Measurements from ENCODE around the gene PACS1. TPM values are rescaled to one million over a fixed set of nuclear protein-coding genes. Genes with fewer than 3 reads are reported as not detected.

Gene PACS1
- polyA plus RNA-seq, 1 donor (not counting 4 experiments of a cell fraction or from before 2014, with no cell fraction given) = 14.9 TPM

DNA sequence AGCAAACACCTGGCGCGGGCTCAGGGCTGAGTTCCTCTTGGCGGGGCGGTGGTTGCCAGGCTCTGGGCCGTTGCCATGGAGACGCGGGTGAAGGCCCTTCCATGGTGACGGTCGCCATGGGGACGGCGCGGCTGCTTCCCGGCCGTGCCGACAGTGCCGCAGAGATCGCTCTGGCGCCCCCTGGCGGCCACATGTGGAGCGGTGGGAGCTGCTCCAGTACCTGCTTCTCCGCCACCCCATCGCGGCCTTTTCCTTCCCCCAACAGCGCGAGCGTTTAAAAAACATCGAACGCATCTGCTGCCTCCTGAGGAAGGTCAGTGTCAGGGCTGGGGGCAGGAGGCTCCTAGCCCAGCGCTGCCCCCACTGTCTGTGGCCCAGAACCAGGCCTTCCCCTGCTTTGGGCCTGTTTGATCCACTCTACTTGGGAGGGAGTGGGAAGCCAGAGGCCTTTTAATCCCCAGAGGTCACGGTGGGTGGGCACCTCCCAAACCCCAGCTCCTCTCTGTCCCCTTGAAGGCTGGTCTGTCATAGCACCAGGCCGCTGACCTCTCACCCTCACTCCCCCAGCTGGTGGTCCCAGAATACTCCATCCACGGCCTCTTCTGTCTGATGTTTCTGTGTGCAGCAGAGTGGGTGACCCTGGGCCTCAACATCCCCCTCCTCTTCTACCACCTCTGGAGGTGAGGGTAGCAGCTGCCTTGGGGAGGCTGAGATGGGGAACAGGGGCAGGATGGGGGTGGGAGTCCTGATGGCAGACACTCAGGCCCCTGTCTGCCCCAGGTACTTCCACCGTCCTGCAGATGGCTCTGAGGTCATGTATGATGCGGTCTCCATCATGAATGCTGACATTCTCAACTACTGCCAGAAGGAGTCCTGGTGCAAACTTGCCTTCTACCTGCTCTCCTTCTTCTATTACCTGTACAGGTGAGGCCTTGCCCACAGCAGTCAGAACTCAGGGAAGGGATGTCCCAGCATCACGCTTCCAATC lies 212.7 kb downstream of the PACS1 start:
- H3K9me1 ChIP-seq (ENCODE audit: control insufficient read depth, extremely low read depth, insufficient read depth, low read length) = no peaks in the 10 kb centered on the region
- H3K79me2 ChIP-seq (ENCODE audit: control insufficient read depth, insufficient read depth, low read length) = peaks cover 18% of the 10 kb centered on the region
- peaks cover 6% of the 10 kb centered on the region for H4K20me1 ChIP-seq (ENCODE audit: control insufficient read depth, extremely low read depth, insufficient read depth, low read length)
- peak; percentile 69 for DNase-seq (ENCODE audit: low read depth, low spot score)
- no peak overlapping the region for H3K9ac ChIP-seq (ENCODE audit: control insufficient read depth, extremely low read depth, insufficient read depth, low read length)
- dilution Hi-C loops (cut with MboI; ENCODE audit: extremely low pct_ligation_motif_present, low sequenced_read_pairs) = no loop called here
- TF ChIP-seq EZH2 (IDR thresholded peaks at IDR 0.05; ENCODE audit: low read length) = no peak
- TF ChIP-seq CTCF (optimal IDR thresholded peaks at IDR 0.05 in 1 of 3, IDR thresholded peaks at IDR 0.05 in 1 of 3, conservative IDR thresholded peaks at IDR 0.05 in 1 of 3; ENCODE audit: extremely low read depth in 1 of 3, insufficient read depth in 2 of 3, low read length in 3 of 3) = peak; percentile 87 to 98 (median 97)
- FAIRE-seq = peak; percentile 53
- H2AFZ ChIP-seq (ENCODE audit: control insufficient read depth, low read length) = no peak overlapping the region
- no peaks in the 10 kb centered on the region for H3K9me3 ChIP-seq (ENCODE audit: control insufficient read depth, low read depth, low read length)
- no peak overlapping the region for H3K4me3 ChIP-seq (ENCODE audit: control insufficient read depth in 2 of 3, extremely low read depth in 1 of 3, insufficient read depth in 2 of 3, low read depth in 1 of 3, low read length in 3 of 3)
- no peak overlapping the region for H3K27ac ChIP-seq (ENCODE audit: control insufficient read depth, insufficient read depth, low read length)
- H3K4me1 ChIP-seq (ENCODE audit: control insufficient read depth, extremely low read depth, insufficient read depth, low read length) = peaks cover 3% of the 10 kb centered on the region
- H3K4me2 ChIP-seq (ENCODE audit: control insufficient read depth, extremely low read depth, insufficient read depth, low read depth, low read length) = no peak overlapping the region
- H3K27me3 ChIP-seq (ENCODE audit: control insufficient read depth, extremely low read depth, insufficient read depth, low read length) = no peaks in the 10 kb centered on the region
- peaks cover 9 to 13% of the 10 kb centered on the region in 2 experiments for H3K36me3 ChIP-seq (ENCODE audit: control insufficient read depth in 2 of 2, extremely low read depth in 1 of 2, insufficient read depth in 2 of 2, low read length in 2 of 2)

DNA sequence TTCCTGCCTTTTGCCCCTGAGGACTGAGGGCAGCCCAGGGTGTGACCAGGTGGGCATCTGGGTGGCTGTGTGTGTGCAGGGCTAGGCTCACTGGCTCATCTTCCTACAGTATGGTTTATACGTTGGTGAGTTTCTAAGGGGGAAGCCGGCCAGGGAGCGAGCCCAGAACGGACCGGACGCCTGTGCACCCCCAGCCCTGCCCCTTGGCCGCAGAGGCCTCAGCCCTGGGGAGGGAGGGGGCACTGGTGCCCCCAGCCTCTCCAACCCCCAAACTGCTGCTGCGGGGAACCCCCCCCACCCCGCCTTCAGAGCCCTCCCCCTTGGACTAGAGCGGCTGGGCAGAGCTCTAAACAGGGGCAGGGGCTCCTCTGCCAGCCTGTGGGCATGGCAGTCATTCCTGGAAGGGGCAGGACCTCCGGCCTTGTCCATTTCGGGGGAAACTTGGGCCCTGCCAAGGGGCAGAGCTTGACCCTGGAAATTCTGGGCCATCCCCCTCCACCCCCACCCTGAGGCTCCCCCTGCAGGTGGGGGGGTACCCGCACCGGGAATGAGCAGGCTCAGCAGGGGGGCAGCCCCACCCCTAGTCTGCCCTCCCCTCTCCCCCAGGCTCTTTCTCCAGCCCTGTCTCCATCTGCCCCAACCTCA lies 213.5 kb downstream of the PACS1 start:
- FAIRE-seq (no peak), DNase-seq (ENCODE audit: low read depth, low spot score) (no peak)
- no peak overlapping the region for H3K27ac ChIP-seq (ENCODE audit: control insufficient read depth, insufficient read depth, low read length)
- H3K79me2 ChIP-seq (ENCODE audit: control insufficient read depth, insufficient read depth, low read length) = peaks cover 26% of the 10 kb centered on the region
- no peaks in the 10 kb centered on the region for H3K27me3 ChIP-seq (ENCODE audit: control insufficient read depth, extremely low read depth, insufficient read depth, low read length)
- no peak overlapping the region for H2AFZ ChIP-seq (ENCODE audit: control insufficient read depth, low read length)
- dilution Hi-C loops (cut with MboI; ENCODE audit: extremely low pct_ligation_motif_present, low sequenced_read_pairs) = no loop called here
- H3K9me1 ChIP-seq (ENCODE audit: control insufficient read depth, extremely low read depth, insufficient read depth, low read length) = no peaks in the 10 kb centered on the region
- H4K20me1 ChIP-seq (ENCODE audit: control insufficient read depth, extremely low read depth, insufficient read depth, low read length) = peaks cover 6% of the 10 kb centered on the region
- H3K9ac ChIP-seq (ENCODE audit: control insufficient read depth, extremely low read depth, insufficient read depth, low read length) = no peak overlapping the region
- peaks cover 9 to 14% of the 10 kb centered on the region in 2 experiments for H3K36me3 ChIP-seq (ENCODE audit: control insufficient read depth in 2 of 2, extremely low read depth in 1 of 2, insufficient read depth in 2 of 2, low read length in 2 of 2)
- TF ChIP-seq EZH2 (IDR thresholded peaks at IDR 0.05; ENCODE audit: low read length) = no peak
- no peak for TF ChIP-seq CTCF (optimal IDR thresholded peaks at IDR 0.05 in 1 of 3, IDR thresholded peaks at IDR 0.05 in 1 of 3, conservative IDR thresholded peaks at IDR 0.05 in 1 of 3; ENCODE audit: extremely low read depth in 1 of 3, insufficient read depth in 2 of 3, low read length in 3 of 3)
- no peaks in the 10 kb centered on the region for H3K9me3 ChIP-seq (ENCODE audit: control insufficient read depth, low read depth, low read length)
- no peak overlapping the region for H3K4me2 ChIP-seq (ENCODE audit: control insufficient read depth, extremely low read depth, insufficient read depth, low read depth, low read length)
- H3K4me3 ChIP-seq (ENCODE audit: control insufficient read depth in 2 of 3, extremely low read depth in 1 of 3, insufficient read depth in 2 of 3, low read depth in 1 of 3, low read length in 3 of 3) = no peak overlapping the region
- H3K4me1 ChIP-seq (ENCODE audit: control insufficient read depth, extremely low read depth, insufficient read depth, low read length) = peaks cover 9% of the 10 kb centered on the region
